ENCODE results near the gene POLR2C. TPM values are rescaled to one million over a fixed set of nuclear protein-coding genes. Genes with fewer than 3 reads are reported as not detected.

POLR2C gene
- total RNA-seq, 1 donor from 2014 or later, result 52.1 TPM

DNA sequence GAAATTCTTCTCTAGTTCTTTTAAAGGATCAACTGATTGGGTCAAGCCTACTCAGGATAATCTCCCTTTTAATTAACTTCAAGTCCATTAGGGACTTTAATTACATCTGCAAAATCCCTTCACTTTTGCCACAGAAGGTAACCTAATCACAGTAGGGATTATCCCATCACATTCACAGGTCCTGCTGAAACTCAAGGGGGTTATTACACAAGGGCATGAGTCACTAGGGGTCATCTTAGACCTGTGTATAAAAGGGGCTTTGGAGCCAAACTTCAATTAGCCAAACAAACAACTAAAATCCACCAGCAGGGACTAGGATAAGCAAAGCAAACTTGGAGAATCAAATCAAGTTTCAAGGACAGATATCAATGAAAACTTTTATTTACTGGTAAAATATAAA, 34.7 kb upstream of the POLR2C start:
- no peak overlapping the region for H3K4me3 Mint-ChIP-seq (ENCODE audit: unreplicated experiment)
- H3K9me3 Mint-ChIP-seq (ENCODE audit: unreplicated experiment), result no peaks in the 10 kb centered on the region
- no peak for DNase-seq (ENCODE audit: low spot score)
- H3K27ac Mint-ChIP-seq (ENCODE audit: unreplicated experiment), result no peak overlapping the region
- peaks cover 2% of the 10 kb centered on the region for H3K27me3 Mint-ChIP-seq (ENCODE audit: unreplicated experiment)
- TF ChIP-seq, protein P1, sequence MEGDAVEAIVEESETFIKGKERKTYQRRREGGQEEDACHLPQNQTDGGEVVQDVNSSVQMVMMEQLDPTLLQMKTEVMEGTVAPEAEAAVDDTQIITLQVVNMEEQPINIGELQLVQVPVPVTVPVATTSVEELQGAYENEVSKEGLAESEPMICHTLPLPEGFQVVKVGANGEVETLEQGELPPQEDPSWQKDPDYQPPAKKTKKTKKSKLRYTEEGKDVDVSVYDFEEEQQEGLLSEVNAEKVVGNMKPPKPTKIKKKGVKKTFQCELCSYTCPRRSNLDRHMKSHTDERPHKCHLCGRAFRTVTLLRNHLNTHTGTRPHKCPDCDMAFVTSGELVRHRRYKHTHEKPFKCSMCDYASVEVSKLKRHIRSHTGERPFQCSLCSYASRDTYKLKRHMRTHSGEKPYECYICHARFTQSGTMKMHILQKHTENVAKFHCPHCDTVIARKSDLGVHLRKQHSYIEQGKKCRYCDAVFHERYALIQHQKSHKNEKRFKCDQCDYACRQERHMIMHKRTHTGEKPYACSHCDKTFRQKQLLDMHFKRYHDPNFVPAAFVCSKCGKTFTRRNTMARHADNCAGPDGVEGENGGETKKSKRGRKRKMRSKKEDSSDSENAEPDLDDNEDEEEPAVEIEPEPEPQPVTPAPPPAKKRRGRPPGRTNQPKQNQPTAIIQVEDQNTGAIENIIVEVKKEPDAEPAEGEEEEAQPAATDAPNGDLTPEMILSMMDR (IDR thresholded peaks at IDR 0.05; ENCODE audit: unreplicated experiment), result no peak
- peaks cover 51% of the 10 kb centered on the region for H3K36me3 Mint-ChIP-seq (ENCODE audit: low read depth, unreplicated experiment)
- no peaks in the 10 kb centered on the region for H3K4me1 Mint-ChIP-seq (ENCODE audit: unreplicated experiment)

DNA sequence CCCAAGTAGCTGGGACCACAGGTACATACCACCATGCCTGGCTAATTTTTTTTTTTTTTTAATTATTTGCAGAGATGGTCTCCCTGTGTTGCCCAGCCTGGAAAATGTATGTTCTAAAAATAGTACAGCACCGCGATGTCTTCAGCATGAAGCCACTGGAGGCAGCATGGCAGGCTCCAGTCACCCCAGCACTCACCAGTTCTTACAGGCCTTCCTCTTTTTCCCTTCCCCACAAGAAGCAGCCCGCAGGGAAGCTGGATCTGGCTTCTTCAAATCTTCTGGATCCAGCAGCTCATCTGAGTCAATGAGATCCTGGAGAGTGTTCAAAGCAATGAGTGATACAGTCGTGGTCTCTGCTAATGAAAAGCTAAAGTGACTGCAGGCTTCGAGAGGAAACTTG, 31.5 kb upstream of the POLR2C start:
- Mint-ChIP-seq H3K9me3 (ENCODE audit: unreplicated experiment) (no peaks in the 10 kb centered on the region), H3K27me3 (ENCODE audit: unreplicated experiment) (peaks cover 4% of the 10 kb centered on the region), H3K4me3 (ENCODE audit: unreplicated experiment) (no peak overlapping the region), H3K36me3 (ENCODE audit: low read depth, unreplicated experiment) (peaks cover 63% of the 10 kb centered on the region), H3K4me1 (ENCODE audit: unreplicated experiment) (no peaks in the 10 kb centered on the region), H3K27ac (ENCODE audit: unreplicated experiment) (no peak overlapping the region)
- DNase-seq (ENCODE audit: low spot score), result no peak
- TF ChIP-seq, protein P1 (IDR thresholded peaks at IDR 0.05; ENCODE audit: unreplicated experiment), result no peak

- Mint-ChIP-seq H3K4me3 (ENCODE audit: unreplicated experiment) (no peak overlapping the region), H3K4me1 (ENCODE audit: unreplicated experiment) (no peaks in the 10 kb centered on the region), H3K36me3 (ENCODE audit: low read depth, unreplicated experiment) (peaks cover 58% of the 10 kb centered on the region), H3K9me3 (ENCODE audit: unreplicated experiment) (no peaks in the 10 kb centered on the region), H3K27ac (ENCODE audit: unreplicated experiment) (no peak overlapping the region), H3K27me3 (ENCODE audit: unreplicated experiment) (peaks cover 4% of the 10 kb centered on the region)
- DNase-seq (ENCODE audit: low spot score), result no peak
- TF ChIP-seq, protein P1 (IDR thresholded peaks at IDR 0.05; ENCODE audit: unreplicated experiment), result no peak
Observed at GRCh38 chr16:57432505-57432904, 30.0 kb upstream of the POLR2C start.

GRCh38 chr16:57432989-57433388, 29.5 kb upstream of the POLR2C start:
- no peaks in the 10 kb centered on the region for H3K9me3 Mint-ChIP-seq (ENCODE audit: unreplicated experiment)
- TF ChIP-seq, protein P1 (IDR thresholded peaks at IDR 0.05; ENCODE audit: unreplicated experiment), result no peak
- no peak overlapping the region for H3K4me3 Mint-ChIP-seq (ENCODE audit: unreplicated experiment)
- peaks cover 4% of the 10 kb centered on the region for H3K27me3 Mint-ChIP-seq (ENCODE audit: unreplicated experiment)
- no peaks in the 10 kb centered on the region for H3K4me1 Mint-ChIP-seq (ENCODE audit: unreplicated experiment)
- no peak for DNase-seq (ENCODE audit: low spot score)
- H3K27ac Mint-ChIP-seq (ENCODE audit: unreplicated experiment), result no peak overlapping the region
- H3K36me3 Mint-ChIP-seq (ENCODE audit: low read depth, unreplicated experiment), result peaks cover 53% of the 10 kb centered on the region

- TF ChIP-seq, protein P1 (IDR thresholded peaks at IDR 0.05; ENCODE audit: unreplicated experiment), result no peak
- H3K27ac Mint-ChIP-seq (ENCODE audit: unreplicated experiment), result no peak overlapping the region
- peaks cover 4% of the 10 kb centered on the region for H3K27me3 Mint-ChIP-seq (ENCODE audit: unreplicated experiment)
- no peak overlapping the region for H3K4me3 Mint-ChIP-seq (ENCODE audit: unreplicated experiment)
- no peaks in the 10 kb centered on the region for H3K9me3 Mint-ChIP-seq (ENCODE audit: unreplicated experiment)
- DNase-seq (ENCODE audit: low spot score), result no peak
- peaks cover 53% of the 10 kb centered on the region for H3K36me3 Mint-ChIP-seq (ENCODE audit: low read depth, unreplicated experiment)
- no peaks in the 10 kb centered on the region for H3K4me1 Mint-ChIP-seq (ENCODE audit: unreplicated experiment)
Observed at GRCh38 chr16:57434003-57434402, 28.5 kb upstream of the POLR2C start.
